Measurements from ENCODE around the gene CYB5D1.

DNA sequence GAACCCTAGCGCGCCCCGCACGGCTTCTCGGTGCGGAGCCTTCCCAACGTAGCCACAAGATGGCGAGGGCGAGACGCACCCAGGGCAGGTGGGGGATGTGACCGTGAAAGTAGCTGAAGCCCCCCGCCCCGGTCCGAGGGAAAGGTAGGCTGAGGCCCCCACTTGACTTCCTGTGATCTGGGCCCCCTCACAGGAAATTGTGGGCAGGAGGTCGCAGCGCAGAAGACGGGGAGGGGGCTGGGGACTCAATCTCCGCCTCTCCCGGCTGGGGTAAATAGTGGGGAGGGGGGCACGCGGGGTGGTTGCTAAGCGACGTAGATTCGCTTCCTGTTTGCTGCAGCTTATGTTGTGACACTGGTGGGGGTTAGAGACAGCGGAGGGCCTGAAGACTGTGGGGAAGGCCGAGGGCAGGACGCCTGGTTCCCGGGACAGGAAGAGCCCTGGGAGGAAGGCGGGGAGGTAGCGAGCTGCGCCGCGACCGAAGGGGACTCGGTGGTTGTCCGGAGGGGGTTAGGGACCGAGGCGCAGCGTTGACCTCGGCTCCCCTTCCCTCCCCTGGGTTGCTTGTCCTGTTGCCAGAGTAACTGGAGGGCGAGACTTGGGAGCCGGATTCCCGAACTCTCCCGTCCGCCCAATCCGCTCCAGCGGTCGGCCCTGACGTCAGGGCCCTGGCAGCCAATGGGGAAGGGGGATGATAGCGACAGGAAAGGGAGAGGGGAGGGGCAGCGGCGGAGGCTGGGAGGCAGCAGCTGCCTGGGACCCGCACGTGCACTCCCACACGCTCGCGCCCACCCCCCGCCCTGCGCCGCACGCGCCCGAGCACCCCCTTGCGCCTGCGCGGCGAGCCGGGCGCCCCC, 22.6 kb upstream of the CYB5D1 start:
- TF ChIP-seq, protein P1, sequence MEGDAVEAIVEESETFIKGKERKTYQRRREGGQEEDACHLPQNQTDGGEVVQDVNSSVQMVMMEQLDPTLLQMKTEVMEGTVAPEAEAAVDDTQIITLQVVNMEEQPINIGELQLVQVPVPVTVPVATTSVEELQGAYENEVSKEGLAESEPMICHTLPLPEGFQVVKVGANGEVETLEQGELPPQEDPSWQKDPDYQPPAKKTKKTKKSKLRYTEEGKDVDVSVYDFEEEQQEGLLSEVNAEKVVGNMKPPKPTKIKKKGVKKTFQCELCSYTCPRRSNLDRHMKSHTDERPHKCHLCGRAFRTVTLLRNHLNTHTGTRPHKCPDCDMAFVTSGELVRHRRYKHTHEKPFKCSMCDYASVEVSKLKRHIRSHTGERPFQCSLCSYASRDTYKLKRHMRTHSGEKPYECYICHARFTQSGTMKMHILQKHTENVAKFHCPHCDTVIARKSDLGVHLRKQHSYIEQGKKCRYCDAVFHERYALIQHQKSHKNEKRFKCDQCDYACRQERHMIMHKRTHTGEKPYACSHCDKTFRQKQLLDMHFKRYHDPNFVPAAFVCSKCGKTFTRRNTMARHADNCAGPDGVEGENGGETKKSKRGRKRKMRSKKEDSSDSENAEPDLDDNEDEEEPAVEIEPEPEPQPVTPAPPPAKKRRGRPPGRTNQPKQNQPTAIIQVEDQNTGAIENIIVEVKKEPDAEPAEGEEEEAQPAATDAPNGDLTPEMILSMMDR (IDR thresholded peaks at IDR 0.05) = peak; percentile 89
- TF ChIP-seq ZFX (IDR thresholded peaks at IDR 0.05; ENCODE audit: borderline replicate concordance) = no peak

Data from 22Rv1 (cell line).